GM19468 (cell line): ENCODE data around the gene TMEM234.
"Not testable (repeated sequence)": the region's sequence is repeated elsewhere in the genome, so short reads cannot be mapped to it uniquely, and the experiment has no call there.

Experiments
- ATAC-seq: cut with Tn5 transposase; IDR thresholded peaks from one replicate; pipeline ENCODE4 v1.9.1; 2021; ENCODE audit warnings: mild to moderate bottlenecking, moderate library complexity, moderate number of reproducible peaks; ENCODE audit not compliant: unreplicated experiment; ENCODE audit errors: extremely low read depth

Gene TMEM234

GRCh38 chr1:32221980-32222755 lies at the start of gene TMEM234, which contains the start of gene EIF3I:
Gene TMEM234 (minus strand): TSS chr1:32222353. CDS start chr1:32222322, 31 bp downstream.
Gene EIF3I (plus strand): TSS chr1:32222407. CDS start chr1:32222442, 35 bp downstream.
- ATAC-seq, result peak; percentile 50

- no peak for ATAC-seq
Measured at GRCh38 chr1:32269744-32270143, 47.6 kb upstream of the TMEM234 start.

- no peak for ATAC-seq
Measured at GRCh38 chr1:32266921-32267591, 44.9 kb upstream of the TMEM234 start.

GRCh38 chr1:32265846-32266245 lies 43.7 kb upstream of the TMEM234 start:
- no peak for ATAC-seq

GRCh38 chr1:32263744-32264143 lies 41.6 kb upstream of the TMEM234 start:
- ATAC-seq, result no peak

- not testable (repeated sequence) for ATAC-seq
Measured at GRCh38 chr1:32263236-32263593, 41.1 kb upstream of the TMEM234 start.

- no peak for ATAC-seq
Measured at GRCh38 chr1:32257227-32257508, 35.0 kb upstream of the TMEM234 start.

GRCh38 chr1:32256473-32257226 lies 34.5 kb upstream of the TMEM234 start:
- ATAC-seq, result no peak

GRCh38 chr1:32255072-32256071 lies 33.2 kb upstream of the TMEM234 start:
- ATAC-seq, result no peak

GRCh38 chr1:32250893-32251716 lies 29.0 kb upstream of the TMEM234 start, which contains the start of gene LCK:
Gene LCK (plus strand): TSS chr1:32251265. CDS start chr1:32274330, 23,065 bp downstream.
- no peak for ATAC-seq

- no peak for ATAC-seq
Measured at GRCh38 chr1:32249831-32250525, 27.8 kb upstream of the TMEM234 start.

- no peak for ATAC-seq
Measured at GRCh38 chr1:32247983-32248889, 26.1 kb upstream of the TMEM234 start.

- no peak for ATAC-seq
Measured at GRCh38 chr1:32247452-32247851, 25.3 kb upstream of the TMEM234 start.

- no peak for ATAC-seq
Measured at GRCh38 chr1:32246888-32247273, 24.7 kb upstream of the TMEM234 start, which contains the start of gene FAM167B. Gene FAM167B (plus strand): TSS chr1:32247222. CDS start chr1:32247422, 200 bp downstream.

GRCh38 chr1:32242341-32242851 lies 20.2 kb upstream of the TMEM234 start:
- no peak for ATAC-seq

- ATAC-seq, result no peak
Measured at GRCh38 chr1:32241001-32241763, 19.0 kb upstream of the TMEM234 start.
